HG03354 (cell line): Measurements from ENCODE around the gene OCA2.
A peak's percentile ranks its signal among the peaks of the same experiment; 100 is the strongest.
"Not testable (repeated sequence)": the region's sequence is repeated elsewhere in the genome, so short reads cannot be mapped to it uniquely, and the experiment has no call there.

Experiments
- ATAC-seq: cut with Tn5 transposase; IDR thresholded peaks from one replicate; pipeline ENCODE4 v1.9.1; 2021; ENCODE audit warnings: mild to moderate bottlenecking; ENCODE audit not compliant: unreplicated experiment, poor library complexity, severe bottlenecking

The OCA2 gene

DNA sequence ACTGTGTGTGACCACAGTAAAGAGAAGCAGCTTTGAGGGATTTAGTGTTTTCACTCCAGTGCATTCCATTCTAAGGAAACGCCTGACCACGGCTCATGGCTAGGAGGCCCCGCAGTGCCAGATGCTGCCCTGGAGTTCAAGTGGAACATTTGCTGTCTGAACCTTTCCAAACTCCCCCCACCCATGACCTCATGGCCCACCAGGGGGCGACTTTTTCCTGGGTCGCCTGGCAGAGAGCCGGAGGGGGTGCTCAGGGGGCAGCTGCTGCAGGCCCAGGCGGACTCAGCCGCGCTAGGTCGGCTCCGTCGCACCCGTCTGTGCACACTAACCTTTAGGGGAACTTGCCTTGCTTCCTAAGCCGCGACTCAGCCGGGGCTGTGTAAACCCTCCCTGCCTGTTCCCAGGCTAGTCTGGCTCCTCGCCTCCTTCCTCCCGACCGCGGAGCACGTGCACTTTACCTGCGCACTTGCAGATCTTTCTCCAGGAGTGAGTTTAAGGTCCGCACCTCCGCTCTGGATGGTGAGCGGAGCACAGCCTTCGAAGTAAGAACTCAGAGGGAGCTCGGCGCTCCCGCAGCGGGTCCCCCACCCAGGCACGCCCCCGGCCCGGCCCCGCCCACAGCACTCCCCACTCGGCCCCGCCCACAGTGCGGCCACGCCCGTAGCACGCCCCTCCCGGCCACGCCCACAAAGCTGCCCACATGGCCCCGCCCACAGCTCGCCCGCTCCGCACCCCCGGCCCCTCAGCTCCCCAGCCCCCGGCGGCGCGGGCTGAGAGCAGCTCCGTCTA lies at the start of gene OCA2:
TSS of gene OCA2 (minus strand) at position 550 of the 789 bp plus-strand sequence. CDS start 17,441 bp downstream, outside the sequence.
- no peak for ATAC-seq

DNA sequence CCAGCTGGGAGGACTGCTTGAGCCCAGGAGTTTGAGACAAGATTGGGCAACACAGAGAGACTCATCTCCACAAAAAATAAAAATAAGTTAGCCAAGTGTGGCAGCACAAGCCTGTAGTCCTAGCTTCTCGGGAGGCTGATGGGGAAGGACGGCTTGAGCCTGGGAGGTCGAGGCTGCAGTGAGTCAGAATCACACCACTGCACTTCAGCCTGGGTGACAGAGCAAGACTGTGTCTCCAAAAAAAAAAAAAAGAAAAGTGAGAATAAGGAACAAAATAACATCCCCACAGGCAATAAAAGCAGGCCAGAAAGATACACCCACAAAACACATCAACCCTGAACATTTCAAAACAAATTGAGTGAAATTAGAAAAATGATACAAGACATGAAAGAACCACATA lies 48.7 kb upstream of the OCA2 start:
- no peak for ATAC-seq

DNA sequence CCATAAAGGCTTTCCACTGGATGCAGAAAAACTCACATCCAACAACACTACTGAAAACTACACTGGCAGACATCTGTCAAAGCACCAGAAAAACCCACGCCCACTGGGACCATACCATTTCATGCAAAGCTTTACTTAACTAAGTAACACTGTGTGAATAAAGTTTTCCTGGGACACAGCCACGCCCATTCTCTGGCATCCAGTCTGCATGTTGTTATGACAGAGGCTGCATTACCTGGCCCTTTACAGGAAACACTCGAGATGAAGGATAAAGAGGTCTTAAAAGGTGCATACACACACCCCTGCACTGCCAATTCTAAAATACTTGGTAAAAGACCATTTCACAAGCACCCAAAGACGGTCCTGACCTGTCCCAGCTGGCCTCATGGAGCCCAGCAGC lies 46.3 kb upstream of the OCA2 start:
- ATAC-seq, result not testable (repeated sequence)

DNA sequence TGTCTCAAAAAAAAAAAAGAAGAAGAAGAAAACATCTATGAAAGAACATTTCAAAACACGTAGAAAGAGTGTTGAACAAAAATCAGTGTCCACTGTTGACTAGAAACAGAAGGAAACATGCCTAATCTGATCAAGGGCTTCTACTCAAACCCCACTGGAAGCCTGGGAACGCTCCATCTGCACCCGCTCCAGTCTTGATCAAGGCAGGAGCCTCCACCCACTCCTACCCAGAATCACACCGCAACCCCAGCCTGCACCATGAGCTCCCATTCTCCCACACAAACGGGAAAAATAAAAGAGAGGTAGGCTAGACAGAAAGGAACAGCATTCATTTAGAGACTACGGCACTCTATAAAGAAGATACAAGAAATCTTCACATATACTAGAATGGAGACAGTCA lies 40.9 kb upstream of the OCA2 start:
- no peak for ATAC-seq

DNA sequence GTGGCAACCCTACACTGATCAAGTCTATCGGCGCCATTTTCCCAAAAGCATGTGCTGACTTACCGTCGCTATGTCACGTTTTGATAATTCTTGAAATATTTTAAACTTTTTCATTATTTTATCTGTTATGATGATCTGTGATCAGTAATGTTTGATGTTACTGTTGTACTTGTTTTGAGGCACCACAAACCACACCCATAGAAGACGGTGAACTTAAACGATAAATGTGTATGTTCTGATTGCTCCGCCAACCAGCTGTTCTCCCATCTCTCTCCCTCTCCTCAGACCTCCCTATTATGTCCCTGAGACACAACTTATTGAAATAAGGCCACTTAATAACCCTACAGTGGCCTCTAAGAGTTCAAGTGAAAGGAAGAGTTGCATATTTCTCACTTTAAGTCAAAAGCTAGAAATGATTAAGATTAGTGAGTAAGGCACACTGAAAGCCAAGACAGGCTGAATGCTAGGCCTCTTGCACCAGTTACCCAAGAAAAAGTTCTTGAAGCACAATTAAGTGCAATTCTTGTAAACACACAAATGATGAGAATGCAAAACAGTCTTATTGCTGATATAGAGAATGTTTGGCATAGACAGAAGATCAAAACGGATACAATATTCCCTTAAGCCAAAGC lies 38.4 kb upstream of the OCA2 start:
- not testable (repeated sequence) for ATAC-seq

DNA sequence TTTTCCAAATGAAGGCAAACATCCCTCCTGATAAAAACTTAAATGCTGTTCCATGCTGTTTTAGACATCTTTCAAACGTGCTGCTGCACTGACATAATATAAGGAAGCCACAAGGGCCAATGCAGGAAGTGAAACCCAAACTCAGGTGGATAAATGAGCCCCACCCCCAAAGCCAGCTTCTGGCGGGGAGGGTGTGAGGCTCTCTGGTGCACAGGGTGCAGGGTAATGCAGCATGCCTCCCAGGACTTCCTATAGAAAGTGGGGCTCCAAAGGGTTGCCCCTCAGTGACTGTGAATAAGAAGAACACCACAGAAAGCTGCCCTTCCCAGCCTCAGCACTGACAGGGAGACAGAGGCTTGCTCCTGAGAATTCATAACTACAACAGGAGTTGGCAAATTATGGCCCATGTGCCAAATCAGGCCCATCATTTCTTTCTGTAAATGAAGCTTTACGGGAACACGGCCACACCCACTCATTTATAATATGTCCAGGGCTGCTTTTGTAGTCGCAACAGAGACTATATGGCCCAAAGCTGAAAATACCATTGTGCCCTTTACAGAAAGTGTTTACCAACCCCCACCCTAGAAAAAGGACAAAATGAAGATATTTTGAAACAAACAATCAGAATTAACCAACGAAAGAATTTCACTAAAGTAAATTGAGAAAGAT lies 37.3 kb upstream of the OCA2 start:
- peak; percentile 97 for ATAC-seq

DNA sequence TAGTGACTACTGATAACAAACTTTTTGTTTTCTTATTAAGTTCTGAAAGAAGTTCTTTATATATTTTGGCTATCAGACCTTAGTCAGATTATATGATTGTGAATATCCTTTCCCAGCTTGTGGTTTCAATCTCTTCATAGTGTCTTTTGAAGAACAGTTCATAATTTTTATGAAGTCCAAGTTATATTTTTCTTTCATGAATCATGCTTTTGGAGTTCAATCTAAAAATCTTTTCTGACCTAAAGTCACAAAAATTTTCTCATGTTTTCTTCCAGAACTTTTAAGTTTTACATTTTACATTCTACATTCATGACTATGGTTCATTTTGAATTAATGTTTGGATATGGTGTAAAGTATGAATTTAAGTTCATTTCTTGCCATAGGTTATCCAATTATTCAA lies 34.2 kb upstream of the OCA2 start:
- ATAC-seq, result no peak

DNA sequence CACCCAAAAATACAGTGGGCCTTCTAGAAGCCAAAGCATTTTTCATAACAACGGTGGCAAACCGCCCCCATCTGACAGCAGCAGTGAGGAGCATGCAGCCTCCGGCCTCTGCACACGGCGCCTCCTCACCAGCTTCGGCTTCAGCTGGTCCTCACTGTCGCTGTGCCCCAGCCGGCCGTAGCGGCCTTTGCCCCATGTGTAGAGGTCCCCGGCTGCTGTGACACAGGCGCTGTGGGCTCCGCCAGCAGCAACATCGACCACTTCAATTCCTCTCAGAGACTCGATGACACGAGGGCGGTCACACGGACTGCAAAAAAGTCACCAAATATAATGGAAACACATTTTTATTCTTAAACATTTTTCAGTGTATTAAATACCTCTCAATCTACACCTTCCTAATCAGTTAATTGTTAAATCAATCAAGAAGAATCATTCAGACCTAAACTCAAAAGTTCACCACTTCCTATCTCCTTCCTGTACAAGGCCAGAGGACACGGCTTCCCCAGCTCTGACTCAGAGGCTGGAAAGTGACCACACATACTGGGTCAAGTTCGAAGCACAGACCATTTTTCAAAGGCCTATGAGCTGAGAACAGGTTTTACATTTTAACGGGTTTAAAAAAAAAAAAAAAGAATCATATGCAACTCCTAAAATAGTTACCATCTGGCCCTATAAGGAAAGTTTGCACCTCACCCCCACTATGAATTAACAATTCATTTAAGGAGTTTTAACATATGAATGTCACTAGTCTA lies 33.6 kb upstream of the OCA2 start:
- ATAC-seq, result no peak

DNA sequence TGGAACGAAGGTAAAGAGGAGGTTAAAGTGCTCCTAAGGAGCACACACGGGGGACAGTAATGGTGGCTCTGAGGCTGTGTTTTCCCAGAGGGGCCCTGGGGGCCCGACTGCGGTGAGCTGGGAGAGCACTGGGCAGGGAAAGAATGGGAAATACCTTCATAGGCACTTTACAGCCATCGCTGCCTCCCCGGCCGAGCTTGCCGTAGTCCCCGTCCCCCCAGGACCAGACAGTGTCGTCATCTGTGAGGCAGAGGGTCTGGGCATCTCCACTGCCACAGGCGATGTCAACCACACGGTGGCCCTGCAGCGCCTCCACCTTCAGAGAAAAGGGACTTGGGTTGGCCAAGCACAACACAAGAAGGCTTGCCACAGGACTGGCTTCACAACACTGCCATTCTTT lies 32.8 kb upstream of the OCA2 start:
- no peak for ATAC-seq

DNA sequence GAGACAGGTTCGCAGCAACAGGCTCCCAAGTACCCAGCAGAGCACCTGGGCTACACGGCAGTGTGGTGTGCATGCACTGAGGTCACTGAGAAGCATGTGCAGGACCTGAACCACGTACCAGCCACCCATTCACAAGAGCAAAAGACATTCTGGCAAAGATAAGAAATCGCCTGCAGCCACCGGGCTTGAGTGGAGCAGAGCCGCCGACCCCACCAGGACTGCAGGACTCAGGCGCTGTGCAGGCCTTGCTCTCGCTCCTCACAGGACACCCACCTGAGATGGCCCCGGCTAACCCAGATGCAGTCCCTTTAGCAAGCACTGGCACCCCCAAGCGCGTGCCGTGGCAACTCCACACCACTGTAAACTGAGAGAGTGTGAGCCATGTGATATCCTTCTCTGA lies 32.3 kb upstream of the OCA2 start:
- no peak for ATAC-seq

DNA sequence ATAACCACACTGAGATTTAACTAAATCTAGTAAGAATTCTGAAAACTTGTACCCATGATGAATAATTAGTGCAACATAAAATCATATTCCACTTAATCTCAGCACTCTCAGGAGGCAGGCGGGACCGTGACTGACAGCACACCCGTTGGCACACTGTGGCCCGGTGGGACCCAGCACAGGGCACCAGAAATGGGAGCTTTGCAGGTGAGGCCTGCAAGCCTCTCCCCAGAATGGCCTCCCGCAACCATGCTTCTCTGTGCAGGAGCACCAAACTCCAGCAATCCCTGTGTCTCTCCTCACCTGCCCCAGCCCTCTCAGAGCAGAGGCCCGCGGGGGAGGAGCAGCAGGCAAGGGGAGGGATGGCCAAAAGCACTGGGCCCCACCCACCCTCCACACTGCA lies 31.5 kb upstream of the OCA2 start:
- ATAC-seq, result no peak

DNA sequence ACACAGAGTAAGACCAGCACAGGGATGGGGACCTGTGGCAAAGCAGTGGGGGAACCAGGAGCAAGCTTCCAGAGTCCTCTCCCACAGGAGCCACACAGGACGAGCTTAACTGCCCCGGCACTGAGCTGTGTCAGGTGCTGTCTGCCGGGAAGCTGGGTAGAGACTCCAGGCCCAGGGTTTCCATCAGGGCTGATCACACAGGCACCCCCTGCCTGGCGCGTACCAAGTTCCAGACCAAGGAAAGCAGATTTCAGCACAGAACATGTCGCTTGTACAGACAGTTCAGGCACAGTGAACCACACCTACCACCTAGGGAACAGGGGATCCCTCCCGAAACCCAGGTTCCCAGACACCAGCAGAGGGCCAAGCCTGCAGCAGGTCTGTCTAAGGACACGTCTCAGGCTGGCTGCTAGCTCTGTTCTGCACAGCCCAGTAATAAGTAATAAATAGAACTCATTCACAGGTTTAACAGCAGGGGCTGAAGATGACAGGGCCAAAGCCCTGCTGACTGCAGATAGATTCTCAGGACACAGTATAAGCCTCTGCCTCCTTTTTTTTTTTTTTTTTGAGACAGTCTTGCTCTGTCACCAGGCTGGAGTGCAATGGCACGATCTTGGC lies 30.2 kb upstream of the OCA2 start:
- no peak for ATAC-seq

DNA sequence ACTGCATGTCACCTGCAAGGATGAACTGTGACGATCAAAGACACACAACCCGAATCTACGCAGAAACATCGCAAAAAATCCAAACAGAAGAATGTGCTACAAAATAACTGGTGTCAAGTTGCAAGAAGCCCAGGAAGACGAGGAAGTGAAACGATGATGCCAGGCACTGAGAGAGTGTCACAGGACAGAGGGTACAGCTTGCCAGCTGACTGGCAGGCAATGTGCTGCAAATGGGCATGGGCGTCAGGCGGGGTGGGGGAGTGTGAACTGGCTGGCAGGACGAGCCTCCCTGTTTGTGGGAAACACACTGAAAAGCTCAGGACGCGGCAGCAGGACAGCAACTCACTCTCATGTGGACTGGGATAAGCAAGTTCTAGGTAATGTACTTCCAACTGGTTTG lies 28.9 kb upstream of the OCA2 start:
- ATAC-seq, result no peak

DNA sequence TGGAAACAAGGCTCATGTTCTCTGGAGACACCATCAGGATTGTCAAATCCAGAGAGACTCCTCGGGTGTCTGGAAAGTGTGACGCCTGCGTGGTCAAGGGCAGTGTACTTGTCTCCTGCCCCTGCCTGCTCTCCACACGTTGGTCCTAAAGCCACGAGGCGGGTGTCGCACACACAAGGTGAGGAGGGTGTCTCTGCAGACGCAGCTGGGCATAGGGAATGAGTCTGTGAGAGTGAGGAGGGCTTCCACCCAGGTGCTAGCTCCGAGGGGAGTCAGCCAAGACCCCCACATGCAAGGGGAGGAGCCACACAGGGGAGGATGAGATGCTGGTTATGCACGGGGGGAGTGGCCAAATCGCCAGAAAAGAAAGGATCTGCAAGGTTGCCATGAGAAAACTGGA lies 27.9 kb upstream of the OCA2 start:
- no peak for ATAC-seq

DNA sequence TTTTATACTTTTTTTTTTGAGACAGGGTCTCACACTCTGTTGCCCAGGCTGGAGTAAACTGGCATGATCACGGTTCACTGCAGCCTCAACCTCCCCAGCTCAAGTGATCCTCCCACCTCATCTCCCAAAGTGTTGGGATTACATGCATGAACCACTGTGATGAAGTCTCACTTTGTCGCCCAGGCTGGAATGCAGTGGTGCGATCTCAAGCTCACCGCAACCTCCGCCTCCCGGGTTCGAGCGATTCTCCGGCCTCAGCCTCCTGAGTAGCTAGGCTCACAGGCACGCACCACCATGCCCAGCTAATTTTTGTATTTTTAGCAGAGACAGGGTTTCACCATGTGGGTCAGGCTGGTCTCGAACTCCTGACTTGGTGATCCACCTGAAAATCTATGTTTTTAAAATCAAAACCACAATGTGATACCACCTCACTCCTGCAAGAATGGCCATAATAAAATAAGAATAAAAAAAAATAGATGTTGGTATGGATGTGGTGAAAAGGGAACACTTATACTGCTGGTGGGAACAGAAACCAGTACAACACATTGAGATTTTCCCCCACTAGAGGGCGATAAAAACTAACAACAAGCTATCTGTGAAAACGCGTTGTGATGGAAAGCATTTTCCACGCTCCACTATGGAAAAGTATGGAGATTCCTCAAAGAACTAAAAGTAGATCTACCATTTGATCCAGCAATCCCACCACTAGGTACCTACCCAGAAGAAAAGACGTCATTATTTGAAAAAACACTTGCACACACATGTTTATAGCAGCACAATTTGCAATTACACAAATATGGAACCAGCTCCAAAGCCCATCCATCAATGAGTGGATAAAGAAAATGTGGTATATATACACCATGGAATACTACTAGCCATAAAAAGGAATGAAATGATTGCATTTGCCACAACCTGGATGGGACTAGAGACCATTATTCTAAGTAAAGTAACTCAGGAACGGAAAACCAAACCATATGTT lies 26.8 kb upstream of the OCA2 start:
- ATAC-seq, result no peak

DNA sequence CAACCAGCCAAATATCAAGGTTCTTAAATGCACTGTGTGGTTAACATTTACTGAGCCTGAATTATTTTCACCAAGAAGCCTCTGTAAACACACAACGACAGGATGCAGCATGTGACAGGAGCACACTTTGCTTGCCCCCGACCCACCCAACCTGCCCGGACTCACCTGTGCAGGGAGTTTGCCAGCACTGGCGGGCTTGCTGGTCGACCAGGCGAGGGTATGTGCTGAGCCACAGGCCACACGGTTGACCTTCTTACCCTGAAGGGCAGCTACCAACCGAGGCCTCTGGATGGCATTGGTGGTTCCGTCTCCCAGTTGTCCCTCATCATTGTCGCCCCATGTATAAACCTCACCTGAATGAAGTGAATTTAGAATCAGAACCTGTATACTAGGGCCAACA lies 25.7 kb upstream of the OCA2 start:
- no peak for ATAC-seq

DNA sequence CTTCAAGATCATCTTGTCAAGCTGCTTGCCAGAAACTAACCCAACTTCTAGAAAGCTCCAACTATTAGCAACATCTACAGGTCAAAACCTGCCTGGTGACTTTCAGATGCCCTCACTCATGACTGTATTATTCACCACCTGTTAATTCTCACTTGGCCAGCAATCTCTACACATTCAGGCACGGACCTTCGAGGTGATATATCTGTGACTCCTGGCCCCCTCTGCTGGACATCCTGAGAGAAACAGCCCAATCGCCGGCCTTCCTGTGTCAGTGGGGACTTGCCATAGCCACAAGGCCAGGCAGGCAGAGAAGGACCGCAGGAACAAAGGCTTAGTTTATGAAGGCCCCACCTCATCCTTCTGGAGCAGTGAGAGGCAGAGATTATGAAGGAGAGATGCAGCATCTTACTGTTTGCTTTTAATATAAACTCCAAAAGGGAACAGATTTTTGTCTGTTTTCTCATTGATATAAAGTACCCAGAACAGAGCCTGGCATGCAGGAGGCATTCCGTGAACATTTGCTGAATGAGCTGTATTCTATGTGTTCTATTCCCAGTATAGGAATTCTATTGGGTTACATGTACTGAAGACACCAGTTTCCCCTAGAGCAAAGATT lies 24.4 kb upstream of the OCA2 start:
- ATAC-seq, result peak; percentile 79
